ENCODE measurements around the gene SCN9A.

SCN9A gene

DNA sequence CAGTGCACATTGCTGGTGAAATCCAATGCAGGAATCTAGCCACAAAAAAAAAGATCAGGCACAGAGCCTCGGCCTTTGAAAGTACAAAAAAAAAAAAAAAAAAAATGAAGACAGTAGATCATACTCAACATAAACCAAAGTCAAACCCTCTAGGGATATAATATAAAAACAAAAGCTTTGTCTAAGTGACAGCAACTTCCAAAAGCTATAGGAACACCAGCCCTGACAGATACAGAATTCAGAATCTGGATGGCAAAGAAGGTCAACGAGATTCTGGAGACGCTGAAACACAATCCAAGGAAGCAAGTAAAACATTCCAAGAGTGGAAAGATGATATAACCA lies 194.0 kb downstream of the SCN9A start:
- no peak for DNase-seq (ENCODE audit: low read depth in 1 of 2, low spot score in 1 of 2)

DNA sequence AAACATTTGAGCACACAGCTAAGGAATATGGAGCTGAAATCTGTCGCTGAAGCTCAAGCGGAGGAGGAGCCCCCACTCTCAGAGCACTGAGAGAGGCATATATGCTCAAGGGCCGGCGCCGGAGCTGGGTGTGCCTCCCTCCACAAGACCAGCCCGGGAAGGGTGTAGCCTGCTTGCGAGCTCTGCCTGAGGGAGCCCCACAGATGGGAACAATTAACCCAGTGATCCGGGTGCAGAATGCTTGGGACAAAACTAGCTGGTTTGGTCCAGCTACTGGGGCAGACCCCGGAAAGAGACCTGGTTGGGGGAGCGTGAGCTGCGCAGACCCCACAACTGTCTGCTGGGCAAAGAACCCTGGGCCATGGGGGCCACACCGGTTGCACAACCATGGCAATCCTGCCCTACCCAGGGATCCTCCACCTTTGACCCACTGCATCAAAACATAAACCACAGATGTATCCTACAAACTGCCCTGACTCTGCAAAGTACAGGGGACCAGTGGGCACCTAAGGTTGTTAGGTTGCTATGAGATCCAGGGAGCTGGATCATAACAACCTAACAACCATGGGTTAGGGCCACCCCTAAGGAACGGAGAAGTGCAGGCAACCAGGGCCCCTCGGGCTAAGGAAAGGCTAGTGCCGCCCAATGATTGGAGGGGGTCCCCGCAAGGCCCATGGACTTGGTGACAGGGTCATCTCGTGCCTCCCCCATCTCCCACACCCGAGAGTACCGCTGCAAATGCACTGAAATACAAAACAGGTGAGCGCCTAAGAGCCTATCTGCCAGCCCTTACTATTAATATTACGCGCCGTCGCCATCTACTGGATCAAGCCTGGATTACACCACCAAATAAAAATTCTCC lies 194.6 kb downstream of the SCN9A start:
- no peak for DNase-seq (ENCODE audit: low read depth in 1 of 2, low spot score in 1 of 2)

DNA sequence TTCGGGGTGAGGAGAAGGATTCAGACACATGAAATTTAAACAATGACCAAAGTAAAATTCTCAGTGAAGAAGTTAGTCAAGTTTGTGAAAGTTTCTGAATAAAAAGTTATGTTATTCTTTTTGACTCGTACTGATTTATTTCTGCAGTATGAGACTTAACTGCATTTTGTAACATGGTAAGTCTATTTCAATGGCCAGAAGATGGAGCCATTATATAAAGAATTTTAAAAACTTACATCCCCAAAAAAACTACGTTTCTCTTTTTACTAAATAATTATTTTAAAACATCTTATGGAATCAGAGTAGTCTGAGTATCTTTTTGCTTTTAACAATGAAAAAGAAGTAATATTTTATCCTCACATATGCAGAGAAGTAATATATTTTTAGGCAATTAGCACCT lies 196.5 kb downstream of the SCN9A start:
- no peak for DNase-seq (ENCODE audit: low read depth in 1 of 2, low spot score in 1 of 2)

DNA sequence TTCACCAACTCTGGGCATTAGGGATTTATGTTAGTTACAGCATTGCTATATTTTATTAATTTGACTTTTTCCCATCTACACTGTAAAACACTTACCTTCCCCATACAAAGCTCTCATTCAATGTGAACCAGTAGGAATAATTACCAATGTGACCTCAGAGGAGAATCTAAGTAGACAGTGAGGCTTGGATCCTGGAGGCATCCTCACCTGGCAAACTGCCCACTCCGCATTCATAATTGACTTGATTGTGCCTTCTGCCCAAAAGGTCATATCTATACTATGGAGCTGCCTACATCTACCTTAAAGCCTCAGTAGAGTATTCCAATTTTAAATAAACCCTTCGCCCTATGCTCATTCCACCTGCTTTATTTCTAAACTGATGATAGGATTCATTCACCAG lies 202.5 kb downstream of the SCN9A start:
- no peak for DNase-seq (ENCODE audit: low read depth in 1 of 2, low spot score in 1 of 2)

DNA sequence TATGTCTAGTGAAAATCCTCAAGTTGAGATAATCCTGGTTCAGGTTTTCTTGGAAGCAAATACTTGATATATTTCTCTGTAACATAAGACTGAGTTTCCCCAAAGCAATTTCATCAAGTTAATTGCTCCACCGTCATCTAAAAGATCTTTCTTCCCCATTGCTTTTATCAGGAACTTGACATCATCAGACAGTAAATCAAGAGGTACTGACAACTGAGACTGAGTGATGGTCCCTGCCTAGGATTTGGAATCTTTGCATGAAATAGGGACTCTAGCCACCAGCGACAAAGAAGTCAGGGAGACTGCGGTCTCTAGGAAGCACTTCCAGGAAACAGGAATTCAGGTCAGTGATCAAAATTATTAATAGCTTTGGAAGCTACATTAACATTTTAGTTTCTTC lies 204.5 kb downstream of the SCN9A start:
- no peak for DNase-seq (ENCODE audit: low read depth in 1 of 2, low spot score in 1 of 2)

DNA sequence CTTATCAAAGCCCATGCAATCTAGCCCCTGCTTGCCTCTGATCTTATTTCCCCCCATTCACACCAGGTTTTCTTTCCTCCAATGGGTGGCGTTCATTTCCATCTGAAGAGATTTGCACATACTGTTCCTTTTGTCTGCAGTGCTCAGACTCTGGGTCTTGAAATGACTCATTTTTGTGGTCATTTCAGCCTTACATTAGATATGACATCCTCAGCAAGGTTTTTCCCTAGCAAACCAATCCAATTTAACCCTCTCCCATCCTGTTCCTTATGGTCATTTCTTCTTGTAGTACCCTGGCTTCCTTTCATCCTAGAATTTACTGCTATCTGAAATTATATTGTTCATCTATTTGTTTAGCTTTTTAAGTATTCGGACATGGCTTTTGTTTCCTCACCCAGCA lies 205.4 kb downstream of the SCN9A start:
- no peak for DNase-seq (ENCODE audit: low read depth in 1 of 2, low spot score in 1 of 2)

DNA sequence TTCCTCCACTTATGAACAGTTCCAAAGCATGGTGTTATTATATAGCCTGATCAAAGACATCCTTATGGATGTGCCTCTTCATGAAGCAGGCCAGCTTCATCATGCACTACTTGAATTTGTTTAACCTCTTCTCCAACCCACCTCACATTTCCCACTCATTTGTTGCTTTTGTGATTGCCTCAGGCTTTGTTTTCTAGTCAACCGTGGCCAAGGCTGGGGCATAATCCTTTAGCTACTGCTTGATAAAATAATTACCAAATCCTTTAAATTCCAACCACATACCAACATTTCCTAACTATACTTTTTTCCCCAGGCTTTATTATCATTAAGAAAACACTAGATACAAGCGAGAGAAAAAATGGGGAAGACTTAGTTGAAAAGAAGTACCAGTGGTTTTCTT lies 208.3 kb downstream of the SCN9A start:
- no peak for DNase-seq (ENCODE audit: low read depth in 1 of 2, low spot score in 1 of 2)

DNA sequence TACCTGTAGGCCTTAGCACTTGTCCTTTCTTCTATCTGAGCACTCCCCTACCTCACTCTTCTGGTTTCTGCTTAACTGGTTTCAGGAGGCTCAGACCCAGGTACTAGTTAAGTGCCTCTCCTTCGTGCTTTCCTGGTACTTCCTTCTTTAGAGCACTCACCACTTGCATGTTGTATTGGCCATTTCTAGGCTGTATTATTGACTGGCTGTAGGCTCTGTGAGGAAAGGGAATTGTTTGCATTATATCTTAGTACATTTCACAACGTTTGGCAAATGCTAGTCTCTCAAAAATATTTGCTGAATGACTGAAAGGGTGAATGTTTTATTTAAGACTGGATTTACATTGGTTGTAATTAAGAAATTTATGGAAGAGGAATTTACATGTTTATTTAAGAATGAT lies 212.0 kb downstream of the SCN9A start:
- no peak for DNase-seq (ENCODE audit: low read depth in 1 of 2, low spot score in 1 of 2)

DNA sequence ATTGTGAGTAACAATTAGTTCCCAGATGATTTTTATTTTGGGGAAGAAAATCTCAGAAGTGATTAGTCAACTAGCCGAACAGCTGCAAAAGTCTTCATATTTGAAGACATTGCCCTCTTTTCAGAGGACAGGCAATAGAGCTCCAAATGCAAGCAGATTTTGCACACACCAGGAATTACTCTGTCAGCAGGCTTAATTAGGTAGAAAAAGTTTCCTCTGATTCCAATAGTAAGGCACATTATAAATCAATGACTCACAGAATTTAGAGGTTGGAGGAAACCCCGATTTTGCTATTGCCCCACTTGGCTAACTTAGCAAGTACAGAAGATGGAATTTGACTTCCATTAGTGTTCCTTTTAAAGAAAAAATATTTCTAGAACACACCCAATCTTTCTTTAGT lies 217.2 kb downstream of the SCN9A start:
- no peak for DNase-seq (ENCODE audit: low read depth in 1 of 2, low spot score in 1 of 2)

DNA sequence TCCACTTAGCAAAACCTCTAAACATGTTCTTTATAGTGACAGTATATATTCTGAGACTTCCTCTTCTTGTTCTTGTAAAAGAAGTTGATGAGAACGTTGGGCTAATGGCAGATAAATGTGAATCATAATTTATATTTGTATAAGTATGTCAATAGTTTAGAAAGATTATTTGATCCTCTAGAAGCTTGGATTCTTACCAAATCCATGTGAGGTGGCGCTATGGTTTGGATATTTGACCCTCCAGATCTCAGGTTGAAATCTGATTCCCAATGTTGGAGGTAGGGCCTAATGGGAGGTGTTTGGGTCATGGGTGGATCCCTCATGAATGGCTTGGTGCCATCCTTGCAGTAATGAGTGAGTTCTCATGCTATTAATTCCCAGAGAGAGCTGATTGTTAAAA lies 218.2 kb downstream of the SCN9A start:
- no peak for DNase-seq (ENCODE audit: low read depth in 1 of 2, low spot score in 1 of 2)

DNA sequence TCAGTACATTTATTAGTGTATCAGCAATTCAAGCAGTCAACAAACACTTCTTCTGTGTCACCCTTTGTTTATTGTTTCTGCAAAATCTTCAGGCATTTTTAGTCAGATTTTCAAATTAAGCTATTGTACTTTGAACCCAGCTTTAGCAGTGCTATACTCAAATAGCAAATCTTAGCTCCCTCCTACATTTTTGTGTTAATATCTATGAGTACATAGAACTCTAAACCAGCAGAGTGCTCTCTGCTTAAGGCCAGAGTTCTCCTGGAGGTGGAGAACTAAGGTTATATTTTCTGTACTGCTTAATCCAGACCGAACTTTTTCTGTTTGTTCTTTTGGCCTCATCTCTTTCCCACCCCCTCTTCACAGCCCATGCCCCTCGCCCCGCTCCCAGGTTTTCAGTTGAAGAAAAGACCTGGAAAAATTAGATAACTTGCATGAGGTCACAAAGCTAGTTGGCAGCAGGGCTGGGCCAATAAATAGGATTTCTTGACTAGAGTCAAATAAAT lies 218.7 kb downstream of the SCN9A start:
- no peak for DNase-seq (ENCODE audit: low read depth in 1 of 2, low spot score in 1 of 2)

DNA sequence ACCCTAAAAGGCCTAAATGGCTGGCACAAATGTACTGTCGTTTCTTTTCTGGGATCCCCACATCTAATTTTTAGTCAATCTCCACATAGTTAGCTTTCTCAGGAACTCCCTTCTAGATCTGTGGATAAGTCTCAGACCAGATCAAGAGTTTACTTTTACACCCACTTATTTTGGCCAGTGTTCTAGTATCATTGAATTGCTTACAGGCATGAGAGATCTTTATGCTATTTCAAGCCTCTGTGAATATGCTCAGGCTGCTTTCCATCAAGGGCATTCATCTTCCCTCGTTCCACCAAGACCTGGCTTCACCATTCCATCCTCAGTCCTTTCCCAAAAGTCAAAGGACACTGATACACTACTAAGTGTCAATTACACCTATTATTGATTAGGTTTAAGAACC lies 220.2 kb downstream of the SCN9A start:
- no peak for DNase-seq (ENCODE audit: low read depth in 1 of 2, low spot score in 1 of 2)

DNA sequence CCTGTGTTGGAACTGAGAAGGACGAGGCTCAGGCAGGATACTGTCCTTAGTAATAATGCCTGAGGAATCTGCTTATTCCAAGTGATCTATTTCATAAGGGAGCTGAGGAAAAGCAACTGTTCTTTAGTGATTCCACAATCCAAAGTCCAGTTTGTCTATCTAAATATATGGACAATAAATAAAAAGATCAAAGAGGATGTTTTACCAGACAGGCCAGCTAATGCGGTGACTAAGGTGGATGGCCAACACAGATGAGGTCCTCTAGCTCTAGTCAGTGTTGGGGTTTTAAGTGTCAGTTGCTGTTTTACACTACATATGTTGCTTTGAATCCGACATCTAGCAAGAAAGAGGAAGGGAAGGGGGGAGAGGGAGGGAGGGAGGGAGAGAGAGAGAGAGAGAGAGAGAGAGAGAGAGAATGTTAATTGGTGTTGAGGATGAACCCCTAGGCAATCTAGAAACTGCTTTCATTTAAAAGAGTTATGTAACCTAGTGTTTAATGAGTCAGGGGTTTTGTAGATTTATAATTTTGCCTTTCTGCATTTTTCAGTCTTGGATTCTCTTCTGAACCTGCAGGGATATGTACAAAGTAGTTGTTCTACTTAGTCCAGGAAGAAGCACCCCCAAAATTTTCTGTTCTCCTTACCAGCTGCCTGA lies 220.9 kb downstream of the SCN9A start:
- DNase-seq (ENCODE audit: low read depth in 1 of 2, low spot score in 1 of 2) = no peak

DNA sequence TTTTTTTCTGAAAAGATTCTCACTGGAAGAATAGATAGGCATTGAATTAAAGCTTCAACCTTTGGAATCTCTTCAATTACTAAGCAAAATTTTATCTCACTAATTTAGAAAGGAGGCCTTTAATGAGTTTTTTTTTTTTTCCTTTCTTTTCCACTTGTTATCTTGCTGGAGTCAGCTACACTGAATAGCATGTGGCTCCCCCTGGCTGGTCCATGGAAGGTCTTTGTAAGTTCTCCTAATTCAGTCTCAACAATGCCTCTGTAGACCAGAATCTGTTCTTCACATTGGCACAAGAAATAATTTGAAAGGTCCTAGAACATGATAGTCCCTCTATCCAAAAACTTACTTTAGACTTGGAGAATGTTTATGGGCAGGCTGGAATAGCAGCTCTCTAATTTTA lies 223.7 kb downstream of the SCN9A start:
- no peak for DNase-seq (ENCODE audit: low read depth in 1 of 2, low spot score in 1 of 2)

DNA sequence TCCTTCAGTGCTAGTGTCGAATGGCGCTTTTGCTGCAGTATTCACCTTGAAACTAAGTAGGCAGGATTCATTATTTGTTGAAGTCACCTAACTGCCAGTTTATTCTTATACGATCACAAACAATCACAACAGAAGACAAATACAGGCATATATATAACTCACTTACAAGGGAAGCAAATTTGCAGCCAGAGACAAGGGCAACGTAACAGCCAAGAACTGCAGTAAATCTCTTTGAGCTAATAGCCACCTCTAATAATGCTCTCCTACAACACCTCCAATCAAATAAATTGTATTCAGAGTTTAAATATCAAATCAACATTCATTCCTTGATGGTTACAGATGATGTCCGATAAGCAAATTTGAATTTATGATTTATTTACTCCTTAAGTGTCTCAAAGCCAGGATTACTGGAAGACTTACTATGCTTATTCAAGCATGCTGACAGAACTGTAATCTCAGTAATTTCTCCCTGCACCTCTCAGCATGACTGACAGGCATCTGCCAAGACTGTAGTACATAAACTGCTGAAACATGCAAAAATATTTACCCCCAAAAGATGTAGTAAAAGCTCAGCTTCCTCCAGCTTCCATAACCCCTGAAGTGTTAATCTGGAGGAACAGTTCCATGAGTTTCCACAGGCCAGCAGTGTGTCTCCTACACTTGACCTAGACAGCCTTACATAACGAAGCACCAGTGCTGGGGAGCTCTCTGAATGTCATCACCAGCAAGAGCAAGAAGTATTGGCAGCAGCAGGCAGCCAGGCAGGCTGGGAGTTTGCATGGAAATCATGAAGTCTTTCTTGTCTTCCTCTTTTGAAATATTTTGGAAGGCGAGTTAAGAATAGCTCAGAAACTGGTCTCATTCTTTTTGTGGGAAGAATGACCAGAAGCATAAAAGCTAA lies 227.0 kb downstream of the SCN9A start:
- DNase-seq (ENCODE audit: low read depth in 1 of 2, low spot score in 1 of 2) = no peak

DNA sequence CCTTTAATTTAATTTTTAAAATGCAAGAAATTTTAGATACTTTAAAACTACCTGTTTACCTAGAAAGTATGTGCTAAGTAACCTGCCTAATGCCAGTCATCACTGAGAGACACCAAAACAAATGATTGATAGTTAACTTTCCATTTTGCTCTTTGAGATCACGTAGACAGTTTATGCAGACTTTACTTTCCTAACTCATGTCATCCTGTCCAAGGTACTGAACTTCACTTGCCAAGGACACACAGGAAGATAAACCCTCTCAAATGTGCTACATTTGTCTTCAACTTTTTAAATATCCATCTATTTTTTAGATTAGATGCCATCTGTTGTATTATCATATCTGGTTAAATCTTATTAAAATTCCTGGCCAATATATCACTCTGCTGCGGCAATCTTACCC lies 227.9 kb downstream of the SCN9A start:
- no peak for DNase-seq (ENCODE audit: low read depth in 1 of 2, low spot score in 1 of 2)

Measured in stimulated activated CD4-positive, alpha-beta T cell treated with anti-CD3 and anti-CD28 coated beads, Interleukin-15, amount 100 ng/mL, for 1 hour (primary cell).